ENCODE data around the gene JMJD4.
"Not testable (repeated sequence)": the region's sequence is repeated elsewhere in the genome, so short reads cannot be mapped to it uniquely, and the experiment has no call there.

Gene JMJD4

DNA sequence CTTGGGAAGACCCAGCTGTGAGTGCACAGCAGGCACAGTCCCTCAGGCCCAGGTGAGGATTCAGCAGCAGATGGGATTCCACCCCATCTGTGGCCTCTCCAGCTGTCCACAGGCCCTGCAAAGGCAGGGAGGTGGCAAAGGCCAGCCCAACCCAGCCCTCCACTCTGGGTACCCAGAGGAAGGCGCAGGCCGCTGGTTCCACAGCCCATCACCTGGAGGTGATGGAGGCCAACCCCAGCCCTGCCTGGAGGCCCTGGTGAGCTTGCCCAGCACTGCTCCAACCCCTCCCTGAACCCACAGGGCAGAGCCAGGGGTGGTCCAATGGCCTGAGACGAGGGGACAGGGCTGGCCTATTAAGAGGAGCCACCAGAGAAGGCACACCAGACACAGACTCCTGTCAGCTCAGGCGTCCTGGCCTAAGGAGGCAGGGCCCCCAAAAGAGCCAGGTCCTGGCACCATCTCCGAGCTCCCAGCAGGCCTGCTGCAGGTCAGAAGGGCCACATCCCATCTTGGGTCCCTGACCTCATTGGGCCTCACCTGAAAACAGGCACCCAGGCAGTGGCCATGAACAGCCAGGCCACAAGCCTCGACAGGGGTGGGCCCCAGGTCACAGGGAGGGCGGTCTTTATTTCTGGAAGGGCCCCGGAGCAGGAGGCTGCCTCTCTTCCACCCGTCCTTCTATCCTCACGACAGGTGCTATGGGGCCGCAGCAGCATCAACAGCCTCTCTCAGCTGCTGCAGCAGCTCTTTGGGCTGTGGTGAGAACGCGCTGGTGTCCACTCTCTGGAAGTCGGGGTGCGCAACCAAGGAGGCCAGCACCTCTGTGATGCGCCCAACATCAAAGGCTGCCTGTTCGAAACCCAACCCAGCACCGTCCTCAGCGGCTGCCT is 3.2 kb downstream of the JMJD4 start:
- DNase-seq, result no peak

DNA sequence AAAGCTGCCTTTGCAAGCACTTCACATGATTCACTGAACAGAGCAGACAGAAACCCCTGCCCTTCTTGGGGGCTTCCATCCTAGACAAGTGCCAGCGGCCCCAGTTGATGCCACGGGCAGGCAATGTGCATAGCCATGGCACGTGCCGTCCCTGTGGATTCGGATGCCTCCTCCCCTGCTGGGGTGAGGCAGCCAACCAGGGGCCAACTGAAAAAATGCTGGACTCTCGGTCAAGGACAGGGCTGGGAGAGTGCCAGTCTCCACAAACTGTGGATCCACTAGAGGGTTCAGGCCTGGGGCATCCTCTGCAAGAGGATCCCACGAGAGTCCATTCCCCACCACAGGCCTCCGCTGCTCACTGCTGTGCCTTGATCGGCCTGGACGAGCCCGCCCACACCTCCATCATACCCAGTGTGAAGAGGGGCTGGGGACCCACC is 3.8 kb downstream of the JMJD4 start:
- no peak for DNase-seq

DNA sequence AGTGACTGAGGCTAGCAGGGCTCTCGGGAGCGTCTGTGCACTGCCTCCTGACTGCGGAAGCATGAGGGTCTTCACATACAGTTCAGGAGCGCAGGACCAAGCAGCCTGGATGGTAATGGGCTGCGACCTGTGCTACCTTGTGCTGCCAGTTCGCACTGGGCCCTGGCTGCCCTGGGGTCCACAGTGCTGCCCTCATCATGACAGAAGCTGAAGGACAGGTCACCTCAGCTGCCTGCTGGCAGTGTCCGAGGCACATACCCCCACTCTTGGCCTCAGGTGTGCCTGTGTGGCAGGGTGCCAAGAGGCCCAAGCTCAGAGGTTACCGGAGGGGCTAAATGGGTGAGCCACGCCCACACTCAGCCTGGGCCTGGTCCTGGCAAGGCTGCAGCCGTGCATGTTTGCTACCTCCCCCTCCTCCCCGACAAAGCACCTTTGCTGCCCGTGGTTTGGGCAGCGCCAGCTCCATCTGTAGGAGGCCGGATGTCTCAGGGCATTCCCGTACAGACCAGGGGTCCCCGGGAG is 4.4 kb downstream of the JMJD4 start:
- no peak for DNase-seq

DNA sequence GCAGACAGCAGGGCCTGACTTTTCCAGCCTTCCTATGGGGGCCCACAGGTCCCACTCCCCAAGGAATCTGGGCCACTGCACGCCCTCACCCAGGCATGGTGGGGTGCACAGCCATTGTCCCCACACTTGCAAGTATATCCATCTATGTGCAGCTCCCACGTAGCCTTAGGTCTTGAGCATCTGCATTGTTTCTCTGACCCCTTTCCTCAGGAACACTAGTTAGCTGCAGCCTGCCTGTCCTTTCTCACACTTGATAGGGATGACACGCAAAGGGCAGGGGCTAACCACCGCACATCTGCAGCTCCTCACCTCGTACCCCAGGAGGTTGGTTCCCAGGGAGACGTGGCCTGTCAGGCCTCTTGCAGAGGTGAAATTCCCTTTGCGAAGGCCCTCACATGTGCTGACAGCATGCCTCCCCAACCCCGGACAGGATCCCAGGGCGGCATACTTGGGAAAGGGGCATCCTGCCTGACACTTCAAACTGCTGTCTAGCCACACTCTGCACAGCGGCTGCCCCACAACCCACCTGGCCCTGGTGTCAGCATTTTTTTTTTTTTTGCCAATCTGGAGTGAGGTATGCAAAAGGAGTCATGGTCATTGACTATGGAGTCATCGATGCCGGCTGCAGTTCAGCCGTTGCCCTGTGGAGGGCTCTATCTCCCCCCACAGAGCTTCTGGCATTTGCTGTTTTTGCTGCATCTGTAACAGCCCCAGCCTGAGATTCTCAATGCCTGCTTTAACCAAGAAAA is 5.0 kb downstream of the JMJD4 start:
- peak; percentile 50 for DNase-seq

DNA sequence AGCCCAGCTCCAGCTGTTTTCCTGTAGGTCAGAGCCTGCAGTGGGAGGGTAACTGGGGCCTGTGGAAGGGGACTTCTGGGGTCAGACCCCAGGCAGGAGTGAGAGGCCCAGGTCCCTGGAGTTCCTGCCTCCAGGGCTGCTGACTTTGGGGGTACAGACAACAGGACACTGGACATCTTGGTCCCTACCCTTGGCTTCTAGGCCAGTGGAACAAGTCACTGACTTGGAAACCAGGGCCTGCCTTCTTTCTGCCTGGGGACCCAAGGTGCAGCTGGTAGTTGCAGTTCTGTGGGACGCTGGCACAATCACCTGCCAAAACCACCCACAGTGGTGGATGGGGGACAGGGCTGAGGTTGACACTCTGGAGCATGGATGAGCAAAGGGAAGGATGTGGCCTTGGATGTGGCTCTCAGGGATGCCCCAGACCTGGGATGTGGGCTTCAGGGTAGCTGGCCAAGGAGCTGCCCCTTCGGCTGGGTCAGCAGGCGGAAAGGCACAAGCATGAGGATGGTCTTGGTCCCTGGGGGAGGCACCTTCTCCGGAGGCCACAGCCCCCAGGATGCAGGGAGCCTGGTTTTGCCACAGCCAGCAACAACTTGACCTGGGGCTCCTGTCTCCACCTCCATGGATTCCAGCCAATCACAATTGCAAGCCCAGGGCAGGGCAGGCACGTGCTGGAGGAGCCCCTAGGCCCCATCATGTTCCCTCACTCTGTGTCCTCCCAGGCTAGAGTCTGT is 5.8 kb downstream of the JMJD4 start:
- no peak for DNase-seq

DNA sequence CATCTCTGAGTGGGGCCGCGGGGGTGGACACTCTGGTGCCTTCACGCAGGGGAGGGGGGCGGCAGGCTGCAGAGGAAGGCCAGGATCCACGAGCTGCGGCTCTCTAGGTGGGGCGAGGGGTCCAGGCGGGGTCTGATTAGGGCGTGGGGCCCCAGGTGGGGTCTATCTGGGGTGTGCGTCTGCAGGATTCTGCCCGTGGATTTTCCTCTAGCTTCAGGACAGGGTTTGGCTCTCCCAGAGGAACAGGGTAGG is 6.3 kb downstream of the JMJD4 start:
- DNase-seq, result no peak

DNA sequence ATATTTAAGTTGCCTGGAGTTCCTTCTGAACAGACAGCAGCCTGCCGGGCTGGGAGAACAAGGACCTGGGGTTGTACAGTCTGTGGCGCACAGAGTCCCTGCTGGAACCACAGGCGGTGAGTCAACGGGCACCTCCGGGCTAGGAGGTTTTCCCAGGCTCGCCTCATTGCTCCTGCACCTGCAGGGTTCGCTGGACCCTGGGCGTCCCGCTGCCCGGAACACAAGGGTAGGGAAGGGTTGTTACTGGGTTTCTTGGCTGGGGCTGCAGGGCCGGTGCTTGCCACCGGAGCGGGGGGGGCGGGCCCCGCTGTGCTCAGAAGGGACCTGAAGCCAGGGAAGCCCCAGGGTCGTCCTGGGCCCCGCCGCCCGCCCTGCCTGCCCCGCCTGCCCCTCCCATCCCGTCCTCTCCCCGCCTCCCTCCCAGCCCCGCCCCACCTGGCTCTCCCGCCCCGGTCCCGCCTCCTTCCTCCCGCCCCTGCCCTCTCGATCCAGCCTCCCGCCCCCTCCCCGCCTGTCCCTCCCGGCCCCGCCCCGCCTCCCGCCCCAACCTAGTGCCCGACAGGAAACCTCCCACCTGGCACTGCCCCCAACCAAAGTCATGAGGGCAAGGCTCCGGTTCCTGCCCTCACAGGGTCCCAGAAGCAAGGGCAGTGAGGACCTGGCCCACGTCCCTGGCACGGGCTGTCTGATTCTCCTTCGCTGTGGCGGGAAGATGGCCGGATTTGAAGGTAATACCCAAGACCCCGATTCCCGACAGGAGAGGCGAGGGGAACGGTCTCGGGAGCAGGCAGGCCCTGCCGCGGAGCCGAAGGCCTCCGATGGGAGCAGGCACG is 6.8 kb downstream of the JMJD4 start:
- peak; percentile 90 for DNase-seq

DNA sequence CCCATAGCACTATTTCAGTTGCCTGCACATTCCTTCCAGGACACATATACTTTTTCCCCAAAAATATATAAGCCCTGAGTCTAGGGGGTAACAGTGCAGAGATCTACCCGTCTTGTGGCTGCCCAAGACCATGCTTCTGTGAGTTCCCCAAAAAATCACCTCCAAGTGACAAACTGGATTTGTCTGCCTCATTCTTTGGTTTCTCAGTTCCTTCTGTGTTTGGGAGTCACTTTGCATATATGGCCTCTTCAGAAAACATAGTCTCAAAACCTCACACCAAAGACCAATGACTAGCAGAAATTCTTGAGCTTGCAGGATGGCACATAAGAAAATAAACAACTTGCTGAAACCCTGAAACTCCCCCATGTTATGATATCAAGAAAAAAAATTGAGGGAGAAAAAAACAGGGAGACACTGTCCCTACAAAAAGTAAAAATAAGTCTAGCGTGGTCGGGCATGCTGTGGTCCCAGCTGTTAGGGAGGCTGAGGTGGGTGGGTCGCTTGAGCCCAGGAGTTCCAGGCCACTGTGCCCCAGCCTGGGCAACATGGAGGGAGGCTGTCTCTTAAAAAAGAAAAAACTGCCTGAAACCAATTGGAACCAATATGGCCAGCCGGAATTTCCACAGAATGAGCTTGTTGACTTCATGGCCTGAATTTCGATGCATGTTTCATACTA is 8.0 kb downstream of the JMJD4 start:
- no peak for DNase-seq

DNA sequence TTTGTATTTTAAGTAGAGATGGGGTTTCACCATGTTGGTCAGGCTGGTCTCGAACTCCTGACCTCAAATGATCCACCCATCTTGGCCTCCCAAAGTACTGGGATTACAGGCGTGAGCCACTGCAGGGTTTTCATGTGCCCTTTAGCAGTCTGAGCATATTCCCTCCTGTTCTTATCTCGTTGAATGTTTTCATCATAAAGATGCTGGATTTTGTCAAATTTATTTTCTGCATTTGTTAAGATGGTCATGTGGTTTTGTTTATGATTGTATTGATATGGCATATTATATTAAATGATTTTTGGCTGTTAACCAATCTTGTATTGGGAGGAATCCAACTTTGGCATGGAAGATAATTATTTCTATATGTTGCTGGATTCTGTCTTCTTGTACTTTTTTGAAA is 8.8 kb downstream of the JMJD4 start:
- no peak for DNase-seq

DNA sequence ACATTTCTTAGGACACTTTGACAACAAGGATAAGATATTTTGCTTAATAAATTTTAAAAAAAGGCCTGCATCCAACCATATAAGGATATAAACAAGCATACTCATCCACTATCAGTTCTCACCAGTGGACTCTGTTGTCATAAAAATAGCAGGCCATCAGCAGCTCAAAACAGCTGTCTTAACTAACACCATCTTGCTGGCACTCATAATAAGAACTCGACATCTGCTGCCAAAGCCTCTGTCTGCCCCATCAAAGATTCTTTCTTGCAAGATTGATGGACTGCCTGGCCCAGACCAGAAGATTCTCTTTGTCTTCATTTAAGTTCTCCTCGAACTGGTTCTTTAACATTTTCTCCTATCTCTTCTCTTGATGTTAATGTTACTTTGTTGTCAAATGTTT is 10.1 kb downstream of the JMJD4 start:
- DNase-seq, result no peak

DNA sequence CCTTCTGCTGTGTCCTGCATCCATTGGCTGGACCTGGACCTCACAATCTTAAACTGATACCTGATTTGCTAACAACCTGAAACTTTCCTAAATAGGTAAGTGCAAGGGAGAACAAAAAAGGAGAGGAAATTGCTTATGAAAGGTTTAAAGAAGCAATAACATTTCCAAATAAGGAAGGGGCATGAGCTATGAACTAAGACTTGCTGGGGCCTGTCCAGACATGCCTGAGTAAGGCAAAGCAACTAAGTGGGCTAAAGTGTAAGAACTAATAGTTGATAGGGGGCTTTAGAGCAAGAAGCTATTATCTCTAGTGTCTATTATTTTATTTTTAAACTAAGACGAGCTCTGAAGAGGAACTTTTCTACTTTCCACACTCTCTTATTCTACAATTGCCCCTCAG is 11.6 kb downstream of the JMJD4 start:
- DNase-seq, result no peak

DNA sequence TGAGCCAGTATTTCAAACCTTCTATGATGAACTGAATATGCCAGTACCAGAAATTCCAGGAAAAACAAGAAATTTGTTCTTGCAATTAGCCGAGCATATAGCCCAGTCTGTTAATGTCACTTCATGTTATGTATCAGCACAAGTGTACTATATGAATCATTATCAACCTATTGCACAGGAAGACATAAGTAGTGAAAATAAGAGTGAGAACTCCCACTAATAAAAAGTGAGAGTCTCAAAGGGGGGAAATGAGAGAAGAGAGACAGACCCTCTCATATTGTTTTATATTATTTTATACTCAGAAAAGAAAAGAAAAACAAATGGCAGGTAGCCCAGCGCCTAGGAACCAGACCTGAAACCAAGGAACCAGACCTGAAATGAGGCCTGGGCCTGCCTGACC is 16.2 kb downstream of the JMJD4 start:
- no peak for DNase-seq

DNA sequence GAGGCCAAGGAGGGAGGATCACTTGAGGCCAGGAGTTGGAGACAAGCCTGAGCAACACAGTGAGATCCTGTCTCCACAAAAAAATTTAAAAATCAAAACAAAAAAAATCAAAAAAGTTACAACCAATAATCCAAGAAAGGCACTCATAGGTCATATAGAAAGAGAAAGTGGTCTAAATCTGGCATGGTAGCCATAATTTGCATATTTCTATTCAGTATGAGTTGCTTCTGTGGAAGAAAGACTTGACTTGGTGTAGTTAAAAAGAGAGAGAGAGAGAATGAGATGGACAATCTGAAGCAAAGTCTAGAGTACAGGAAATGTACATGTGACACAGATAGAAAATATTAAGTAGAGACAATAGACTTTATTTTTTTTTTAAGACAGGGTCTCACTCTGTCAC is 22.5 kb downstream of the JMJD4 start:
- DNase-seq, result no peak

DNA sequence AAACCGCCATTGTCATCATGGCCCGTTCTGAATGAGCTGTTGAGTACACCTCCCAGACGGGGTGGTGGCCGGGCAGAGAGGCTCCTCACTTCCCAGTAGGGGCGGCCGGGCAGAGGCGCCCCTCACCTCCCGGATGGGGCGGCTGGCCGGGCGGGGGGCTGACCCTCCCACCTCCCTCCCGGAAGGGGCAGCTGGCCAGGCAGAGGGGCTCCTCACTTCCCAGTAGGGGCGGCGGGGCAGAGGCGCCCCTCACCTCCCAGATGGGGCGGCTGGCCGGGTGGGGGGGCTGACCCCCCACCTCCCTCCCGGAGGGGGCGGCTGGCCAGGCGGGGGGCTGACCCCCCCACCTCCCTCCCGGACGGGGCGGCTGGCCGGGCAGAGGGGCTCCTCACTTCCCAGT is 24.6 kb downstream of the JMJD4 start:
- DNase-seq, result not testable (repeated sequence)

DNA sequence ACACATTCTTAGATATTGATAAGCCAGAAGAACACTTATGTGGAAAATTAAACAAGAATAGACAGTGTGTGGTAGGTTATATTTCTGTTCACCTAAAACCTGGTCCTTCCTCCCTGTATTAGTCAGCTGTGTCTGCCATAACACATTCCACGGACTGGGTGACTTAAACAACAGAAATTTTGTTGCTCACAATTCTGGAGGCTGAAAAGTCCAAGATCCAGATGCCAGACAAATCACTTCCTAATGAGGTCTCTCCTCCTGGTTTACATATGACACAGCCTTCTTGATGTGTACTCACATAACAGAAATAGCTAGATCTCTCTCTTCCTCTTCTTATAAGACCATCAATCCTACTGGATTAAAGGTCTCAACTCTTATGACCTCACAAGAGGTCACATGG is 25.7 kb downstream of the JMJD4 start:
- DNase-seq, result no peak

DNA sequence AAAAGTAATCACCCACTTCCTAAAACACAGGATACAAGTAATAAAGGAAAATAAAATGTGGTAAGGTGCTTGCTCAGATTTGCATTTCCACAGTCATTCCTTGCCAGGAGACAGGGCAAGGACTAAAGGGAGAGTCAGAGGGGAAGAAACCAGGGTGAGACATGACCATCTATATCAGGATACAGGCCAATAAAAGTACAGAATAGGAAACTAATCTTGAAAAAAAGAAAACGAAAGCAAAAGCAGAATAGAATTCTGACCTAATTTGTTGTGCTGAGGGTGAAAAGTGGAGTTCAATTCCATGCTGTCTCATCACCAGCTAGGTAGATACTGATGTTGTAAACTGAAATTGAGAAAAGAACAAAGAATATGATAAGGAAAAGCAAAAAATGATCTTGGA is 27.3 kb downstream of the JMJD4 start:
- DNase-seq, result no peak

DNA sequence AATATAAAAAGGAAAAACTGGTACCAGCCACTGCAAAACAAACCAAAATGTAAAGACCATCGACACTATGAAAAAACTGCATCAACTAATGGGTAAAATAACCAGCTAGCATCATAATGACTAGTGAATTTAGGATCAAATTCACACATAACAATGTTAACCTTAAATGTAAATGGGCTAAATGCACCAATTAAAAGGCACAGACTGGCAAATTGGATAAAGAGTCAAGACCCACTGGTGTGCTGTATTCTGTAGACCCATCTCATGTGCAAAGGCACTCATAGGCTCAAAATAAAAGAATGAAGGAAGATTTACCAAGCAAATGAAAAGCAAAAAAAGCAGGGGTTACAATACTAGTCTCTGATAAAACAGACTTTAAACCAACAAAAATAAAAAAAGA is 33.5 kb downstream of the JMJD4 start:
- DNase-seq, result not testable (repeated sequence)

DNA sequence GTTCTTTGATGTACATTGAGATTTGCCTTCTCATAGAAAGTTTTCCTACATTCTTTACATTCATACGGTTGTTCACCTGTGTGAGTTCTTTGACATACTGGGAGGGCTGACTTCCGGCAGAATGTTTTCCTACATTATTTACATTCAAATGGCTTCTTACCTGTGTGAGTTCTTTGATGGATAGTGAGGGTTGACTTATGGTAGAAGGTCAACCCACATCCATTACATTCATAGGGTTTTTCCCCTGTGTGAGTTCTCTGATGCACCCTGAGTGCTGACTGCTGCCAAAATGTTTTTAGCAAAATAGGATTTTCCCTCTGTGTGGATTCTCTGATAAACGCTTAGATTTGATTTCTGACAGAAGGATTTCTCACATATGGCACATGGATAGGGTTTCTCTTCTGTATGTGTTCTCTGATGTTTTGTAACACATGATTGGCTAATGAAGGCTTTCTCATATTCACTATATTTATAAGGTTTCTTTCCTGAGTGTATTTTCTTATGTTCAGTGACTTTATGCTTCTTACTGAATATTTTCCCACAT is 37.7 kb downstream of the JMJD4 start:
- no peak for DNase-seq

DNA sequence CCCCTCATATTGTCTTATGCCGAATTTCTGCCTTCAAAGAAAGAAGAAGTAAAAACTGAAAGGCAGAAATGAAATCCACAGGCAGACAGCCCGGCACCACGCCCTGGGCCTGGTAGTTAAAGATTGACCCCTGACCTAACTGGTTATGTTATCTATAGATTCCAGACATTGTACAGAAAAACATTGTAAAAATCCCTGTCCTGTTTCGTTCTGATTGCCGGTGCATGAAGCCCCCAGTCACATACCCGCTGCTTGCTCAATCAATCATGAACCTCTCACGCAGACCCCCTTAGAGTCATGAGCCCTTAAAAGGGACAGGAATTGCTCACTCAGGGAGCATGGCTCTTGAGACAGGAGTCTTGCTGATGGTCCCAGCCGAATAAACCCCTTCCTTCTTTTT is 49.3 kb downstream of the JMJD4 start:
- no peak for DNase-seq

Measured in CD4-positive, alpha-beta T cell treated with Interleukin-6 for 4 hours (primary cell).